RKO (cell line): ENCODE measurements around the gene OGA.

Experiments
- DNase-seq: peaks from one replicate; pipeline ENCODE4 v3.0.0-alpha.2; 2016; ENCODE audit warnings: low spot score

The OGA gene

GRCh38 chr10:101818119-101818871 lies at the start of gene OGA:
Gene OGA (minus strand): TSS chr10:101818444. CDS start chr10:101818022, 422 bp downstream.
- peak; percentile 100 for DNase-seq

- no peak for DNase-seq
These were observed 49.7 kb upstream of the OGA start for GRCh38 chr10:101867931-101868330.

GRCh38 chr10:101859530-101859929 lies 41.3 kb upstream of the OGA start:
- no peak for DNase-seq

- DNase-seq: no peak
These were observed 40.7 kb upstream of the OGA start for GRCh38 chr10:101858723-101859500.

GRCh38 chr10:101857802-101858476 lies 39.7 kb upstream of the OGA start:
- DNase-seq: no peak

- DNase-seq: no peak
These were observed 38.4 kb upstream of the OGA start for GRCh38 chr10:101856626-101857025.

- no peak for DNase-seq
These were observed 33.3 kb upstream of the OGA start for GRCh38 chr10:101851411-101852116.

GRCh38 chr10:101850749-101851148 lies 32.5 kb upstream of the OGA start:
- no peak for DNase-seq

GRCh38 chr10:101848894-101849351 lies 30.7 kb upstream of the OGA start:
- no peak for DNase-seq

- no peak for DNase-seq
These were observed 30.2 kb upstream of the OGA start for GRCh38 chr10:101848408-101848807.

GRCh38 chr10:101845893-101846292 lies 27.6 kb upstream of the OGA start:
- DNase-seq: no peak

GRCh38 chr10:101843032-101844021 lies 25.1 kb upstream of the OGA start, which contains the start of gene KCNIP2:
Gene KCNIP2 (minus strand): TSS chr10:101843800. CDS start chr10:101843568, 232 bp downstream.
- DNase-seq: no peak

- no peak for DNase-seq
These were observed 23.6 kb upstream of the OGA start for GRCh38 chr10:101841826-101842225.

- DNase-seq: peak; percentile 76
These were observed 22.7 kb upstream of the OGA start for GRCh38 chr10:101840741-101841453.

- DNase-seq: no peak
These were observed 21.9 kb upstream of the OGA start for GRCh38 chr10:101840102-101840684.

- DNase-seq: no peak
These were observed 21.3 kb upstream of the OGA start for GRCh38 chr10:101839416-101840063.

- no peak for DNase-seq
These were observed 20.8 kb upstream of the OGA start for GRCh38 chr10:101839002-101839401.

GRCh38 chr10:101838416-101838970 lies 20.2 kb upstream of the OGA start:
- DNase-seq: no peak

GRCh38 chr10:101837748-101838147 lies 19.5 kb upstream of the OGA start:
- no peak for DNase-seq
